Cardiac muscle cell (in vitro differentiated cells and primary cell): ENCODE measurements around the gene GALNT18. TPM values are rescaled to one million over a fixed set of nuclear protein-coding genes. Genes with fewer than 3 reads are reported as not detected.
A peak's percentile ranks its signal among the peaks of the same experiment; 100 is the strongest.

Experiments used
- DNase-seq, 2 donors: peaks; one replicate each; pipeline versions ENCODE4 v3.0.0 to v3.0.0-alpha.2; 2010 to 2017; ENCODE audit warnings: low read depth in 1 of 2, low spot score in 1 of 2
- H3K27ac ChIP-seq: fragments of 200-600 bp; sonication (generic); 2 replicates; pipeline ENCODE4 v1.5.1; 2016
- H3K27me3 ChIP-seq: fragments of 200-600 bp; sonication (generic); 2 replicates; pipeline ENCODE4 v1.6.0; 2016; ENCODE audit warnings: control low read depth
- H3K36me3 ChIP-seq: fragments of 200-600 bp; sonication (generic); 2 replicates; pipeline ENCODE4 v1.5.1; 2016; ENCODE audit warnings: control low read depth
- H3K4me1 ChIP-seq: fragments of 200-600 bp; sonication (generic); 2 replicates; pipeline ENCODE4 v1.8.1; 2017; ENCODE audit warnings: low read depth, mild to moderate bottlenecking, mixed run types
- H3K4me3 ChIP-seq: fragments of 200-600 bp; sonication (generic); 2 replicates; pipeline ENCODE4 v1.5.1; 2016; ENCODE audit warnings: mild to moderate bottlenecking
- H3K9me3 ChIP-seq: fragments of 200-600 bp; sonication (generic); 2 replicates; pipeline ENCODE4 v1.5.1; 2017; ENCODE audit warnings: low read depth, mild to moderate bottlenecking, control low read depth
- CTCF ChIP-seq: IDR thresholded peaks from 2 replicates; pipeline ENCODE4 v1.5.1; 2012; ENCODE audit warnings: low read depth, mild to moderate bottlenecking, low read length
- polyA plus RNA-seq: library from polyadenylated mRNA; unstranded; fragments of >200 nt; fragmentation: Nextera tagmentation; extraction: Ambion mirVana; gene quantifications from 2 replicates; pipeline ENCODE4 v1.2.1, GENCODE V29; 2016
- total RNA-seq: library from RNA; depleted of rRNA; stranded (reverse); fragments of >200 nt; gene quantifications from 2 replicates; pipeline ENCODE4 v1.2.3, GENCODE V29; 2016

The GALNT18 gene
- total and polyA plus RNA-seq, 2 experiments from 2014 or later, result 2.1 to 2.2 TPM

- no peaks in the 10 kb centered on the region for H3K36me3 ChIP-seq
- TF ChIP-seq CTCF, result no peak
- peaks cover 23% of the 10 kb centered on the region for H3K27me3 ChIP-seq
- no peaks in the 10 kb centered on the region for H3K4me1 ChIP-seq
- no peak overlapping the region for H3K27ac ChIP-seq
- no peaks in the 10 kb centered on the region for H3K9me3 ChIP-seq
- DNase-seq, result peak in 1 of 2 donors; percentile 92
- no peak overlapping the region for H3K4me3 ChIP-seq
Observed at GRCh38 chr11:11349870-11350337, 271.9 kb downstream of the GALNT18 start.

DNA sequence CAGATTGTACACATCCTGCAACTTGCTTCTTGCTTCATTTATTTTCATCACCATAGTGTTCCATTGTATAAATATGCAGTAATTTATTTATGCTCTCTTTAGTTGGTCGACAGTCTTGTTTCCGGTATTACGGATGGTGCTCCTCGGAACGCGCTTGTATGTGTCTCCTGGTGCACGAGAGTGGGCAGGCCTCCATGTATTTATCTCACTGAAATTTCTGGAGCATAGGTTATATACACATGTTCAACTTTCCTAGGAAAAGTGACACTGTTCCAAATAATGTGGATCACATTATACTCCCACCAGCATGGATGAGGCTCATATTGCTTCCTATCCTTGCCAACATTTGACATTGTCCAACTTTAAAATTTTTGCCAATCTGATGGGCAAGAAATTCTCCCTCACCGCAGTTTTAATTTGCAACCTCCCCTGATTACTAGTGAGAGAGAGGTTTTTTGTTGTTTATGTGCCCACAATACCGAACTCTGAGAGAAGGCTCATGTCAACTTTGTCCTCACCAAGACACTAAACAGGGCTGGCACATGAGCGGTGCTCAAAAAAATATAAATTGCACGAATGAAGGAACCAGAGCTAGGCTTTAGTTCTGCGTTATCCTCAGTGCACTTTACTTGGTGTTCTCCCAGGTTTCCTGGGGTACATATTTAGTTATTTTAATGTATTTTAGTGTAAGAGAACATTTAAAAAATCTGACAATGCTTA lies 272.5 kb downstream of the GALNT18 start:
- Histone ChIP-seq H3K27ac (no peak overlapping the region), H3K27me3 (peaks cover 27% of the 10 kb centered on the region)

GRCh38 chr11:11348303-11348702 lies 273.5 kb downstream of the GALNT18 start:
- Histone ChIP-seq H3K4me3 (no peak overlapping the region), H3K27me3 (peaks cover 27% of the 10 kb centered on the region), H3K9me3 (no peaks in the 10 kb centered on the region), H3K27ac (no peak overlapping the region), H3K36me3 (no peaks in the 10 kb centered on the region), H3K4me1 (no peaks in the 10 kb centered on the region)
- TF ChIP-seq CTCF, result no peak
- DNase-seq, result no peak

More for the DNA sequence above, 272.5 kb downstream of the GALNT18 start:
- H3K4me1 ChIP-seq, result no peaks in the 10 kb centered on the region
- DNase-seq, result peak in 1 of 2 donors; percentile 70
- no peak overlapping the region for H3K4me3 ChIP-seq
- H3K9me3 ChIP-seq, result no peaks in the 10 kb centered on the region
- TF ChIP-seq CTCF, result no peak
- H3K36me3 ChIP-seq, result no peaks in the 10 kb centered on the region

DNA sequence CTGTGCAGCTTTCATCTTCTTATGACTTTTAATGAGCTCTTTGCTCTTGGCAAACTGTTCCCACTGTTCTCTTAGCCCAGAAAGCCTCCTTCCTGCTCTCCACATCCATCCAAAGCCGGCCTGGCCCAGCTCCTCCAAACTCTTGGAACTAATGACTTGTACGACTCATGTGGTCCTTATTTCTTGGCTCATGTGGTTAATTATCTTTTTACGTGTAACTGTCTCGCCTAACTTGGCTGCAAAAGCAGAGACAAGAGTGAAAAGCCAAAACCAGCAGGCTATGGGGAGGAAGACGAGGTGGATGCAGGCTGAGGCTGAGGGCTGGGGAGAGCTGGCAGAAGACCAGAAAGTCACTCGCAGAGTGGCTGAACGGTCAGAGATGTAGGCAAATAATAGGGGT lies 274.2 kb downstream of the GALNT18 start:
- peak in 1 of 2 donors; percentile 18 for DNase-seq
- no peaks in the 10 kb centered on the region for H3K36me3 ChIP-seq
- no peak for TF ChIP-seq CTCF
- peaks cover 28% of the 10 kb centered on the region for H3K27me3 ChIP-seq
- no peak overlapping the region for H3K27ac ChIP-seq
- no peak overlapping the region for H3K4me3 ChIP-seq
- no peaks in the 10 kb centered on the region for H3K4me1 ChIP-seq
- no peaks in the 10 kb centered on the region for H3K9me3 ChIP-seq

- H3K4me3 ChIP-seq, result no peak overlapping the region
- H3K9me3 ChIP-seq, result no peaks in the 10 kb centered on the region
- no peak for TF ChIP-seq CTCF
- DNase-seq, result no peak
- H3K27me3 ChIP-seq, result peaks cover 31% of the 10 kb centered on the region
- no peak overlapping the region for H3K27ac ChIP-seq
- no peaks in the 10 kb centered on the region for H3K4me1 ChIP-seq
- H3K36me3 ChIP-seq, result no peaks in the 10 kb centered on the region
Observed at GRCh38 chr11:11346303-11346702, 275.5 kb downstream of the GALNT18 start.
